Measurements from ENCODE around the gene PRKCB. TPM values are rescaled to one million over a fixed set of nuclear protein-coding genes. Genes with fewer than 3 reads are reported as not detected.
"Not testable (repeated sequence)": the region's sequence is repeated elsewhere in the genome, so short reads cannot be mapped to it uniquely, and the experiment has no call there.

The PRKCB gene
- total RNA-seq, 2 experiments from 2014 or later, result 77.8 to 81.0 TPM

GRCh38 chr16:24102209-24102660 lies 266.5 kb downstream of the PRKCB start:
- Mint-ChIP-seq H3K4me3 (no peak overlapping the region), H3K36me3 (ENCODE audit: low read depth) (peaks cover 14% of the 10 kb centered on the region), H3K9me3 (peaks cover 4% of the 10 kb centered on the region), H3K4me1 (no peaks in the 10 kb centered on the region), H3K27me3 (no peaks in the 10 kb centered on the region), H3K27ac (no peak overlapping the region)
- CTCF ChIA-PET, result no interaction called here
- POLR2A ChIA-PET, result no interaction called here
- DNase-seq, result no peak

- not testable (repeated sequence) for H3K9me3 Mint-ChIP-seq
Measured at GRCh38 chr16:24105471-24105870, 269.7 kb downstream of the PRKCB start.

DNA sequence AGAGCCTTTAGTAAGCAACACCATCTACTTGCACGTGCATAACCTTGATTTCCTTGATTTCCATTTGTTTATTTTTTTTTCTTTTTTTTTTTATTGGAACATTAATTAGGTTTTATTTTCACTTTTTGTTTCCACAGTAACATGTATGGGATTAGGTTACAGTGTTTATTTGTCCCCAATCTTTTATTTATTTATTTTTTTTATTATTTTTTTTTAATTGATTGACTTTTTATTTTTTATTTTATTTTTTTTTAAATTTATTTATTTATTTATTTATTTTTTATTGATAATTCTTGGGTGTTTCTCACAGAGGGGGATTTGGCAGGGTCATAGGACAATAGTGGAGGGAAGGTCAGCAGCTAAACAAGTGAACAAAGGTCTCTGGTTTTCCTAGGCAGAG lies 272.3 kb downstream of the PRKCB start:
- H3K9me3 Mint-ChIP-seq, CTCF ChIA-PET, H3K27ac Mint-ChIP-seq, DNase-seq, H3K4me1 Mint-ChIP-seq, POLR2A ChIA-PET, H3K4me3 Mint-ChIP-seq, H3K27me3 Mint-ChIP-seq: not testable (repeated sequence)
- peaks cover 14% of the 10 kb centered on the region for H3K36me3 Mint-ChIP-seq (ENCODE audit: low read depth)

More at GRCh38 chr16:24105471-24105870, 269.7 kb downstream of the PRKCB start:
- H3K27me3 Mint-ChIP-seq, DNase-seq, POLR2A ChIA-PET, H3K4me3 Mint-ChIP-seq, CTCF ChIA-PET, H3K27ac Mint-ChIP-seq, H3K4me1 Mint-ChIP-seq: not testable (repeated sequence)
- peaks cover 11% of the 10 kb centered on the region for H3K36me3 Mint-ChIP-seq (ENCODE audit: low read depth)

GRCh38 chr16:24111724-24112302 lies 276.0 kb downstream of the PRKCB start:
- Mint-ChIP-seq H3K27ac (no peak overlapping the region), H3K36me3 (ENCODE audit: low read depth) (peaks cover 16% of the 10 kb centered on the region), H3K4me1 (no peaks in the 10 kb centered on the region), H3K9me3 (no peaks in the 10 kb centered on the region), H3K27me3 (no peaks in the 10 kb centered on the region), H3K4me3 (no peak overlapping the region)
- DNase-seq, result no peak
- ChIA-PET POLR2A (no interaction called here), CTCF (no interaction called here)

DNA sequence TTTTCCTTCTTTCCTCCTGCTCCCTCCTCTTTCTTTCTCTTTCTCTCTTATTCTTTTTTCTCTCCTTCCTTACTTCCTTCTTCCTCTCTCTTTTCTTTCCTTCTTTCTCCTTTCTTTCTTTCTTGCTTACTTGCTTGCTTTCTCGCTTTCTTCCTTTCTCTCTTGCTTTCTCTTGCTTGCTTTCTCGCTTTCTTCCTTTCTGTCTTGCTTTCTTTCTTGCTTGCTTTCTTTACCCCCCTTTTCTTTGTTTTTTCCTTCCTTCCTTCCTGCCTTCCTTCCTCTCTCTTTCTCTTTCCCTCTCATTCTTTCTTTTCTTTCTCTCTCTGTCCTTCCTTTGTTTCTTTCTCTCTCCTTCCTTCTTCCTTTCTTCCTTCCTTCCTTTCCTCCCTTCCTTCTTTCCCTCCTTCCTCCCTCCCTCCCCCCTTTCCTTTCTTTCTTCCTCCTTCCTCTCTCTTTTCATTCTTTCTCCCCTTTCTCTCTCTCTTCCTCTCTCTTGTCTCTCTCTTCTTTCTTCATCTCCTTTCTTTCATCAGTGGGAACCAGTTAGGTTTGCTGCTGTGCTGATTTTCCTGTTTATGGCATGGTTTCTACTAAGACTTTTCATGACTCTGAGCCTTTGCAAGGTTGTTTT lies 277.4 kb downstream of the PRKCB start:
- no peak overlapping the region for H3K4me3 Mint-ChIP-seq
- H3K36me3 Mint-ChIP-seq (ENCODE audit: low read depth), result peaks cover 16% of the 10 kb centered on the region
- CTCF ChIA-PET, result no interaction called here
- no peaks in the 10 kb centered on the region for H3K4me1 Mint-ChIP-seq
- no peak for DNase-seq
- no peaks in the 10 kb centered on the region for H3K9me3 Mint-ChIP-seq
- H3K27ac Mint-ChIP-seq, result no peak overlapping the region
- POLR2A ChIA-PET, result no interaction called here
- H3K27me3 Mint-ChIP-seq, result no peaks in the 10 kb centered on the region

DNA sequence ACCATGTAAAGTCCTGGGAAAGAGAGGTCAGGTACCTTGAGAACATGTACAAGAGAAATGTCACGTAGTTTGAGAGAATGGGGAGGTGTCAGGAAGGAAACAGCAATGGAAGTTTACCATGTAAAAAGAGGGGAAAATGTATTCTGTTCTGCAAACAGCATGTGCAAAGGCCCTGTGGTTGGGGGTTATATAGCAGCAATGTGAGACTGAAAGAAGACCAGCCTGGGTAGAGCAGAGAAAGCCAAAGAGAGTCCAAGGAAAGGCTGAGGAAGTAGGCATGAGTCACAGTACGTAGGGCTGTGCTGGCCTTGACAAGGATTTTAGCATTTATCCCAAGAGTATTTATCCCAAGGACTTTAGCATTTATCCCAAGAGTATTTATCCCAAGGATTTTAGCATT lies 279.1 kb downstream of the PRKCB start:
- H3K27ac Mint-ChIP-seq, result no peak overlapping the region
- CTCF ChIA-PET, result no interaction called here
- no peak for DNase-seq
- H3K27me3 Mint-ChIP-seq, result no peaks in the 10 kb centered on the region
- no peaks in the 10 kb centered on the region for H3K4me1 Mint-ChIP-seq
- no peak overlapping the region for H3K4me3 Mint-ChIP-seq
- POLR2A ChIA-PET, result no interaction called here
- peaks cover 18% of the 10 kb centered on the region for H3K36me3 Mint-ChIP-seq (ENCODE audit: low read depth)
- H3K9me3 Mint-ChIP-seq, result no peaks in the 10 kb centered on the region

- no peaks in the 10 kb centered on the region for H3K9me3 Mint-ChIP-seq
- CTCF ChIA-PET, result no interaction called here
- no peaks in the 10 kb centered on the region for H3K27me3 Mint-ChIP-seq
- peaks cover 21% of the 10 kb centered on the region for H3K36me3 Mint-ChIP-seq (ENCODE audit: low read depth)
- H3K4me1 Mint-ChIP-seq, result no peaks in the 10 kb centered on the region
- POLR2A ChIA-PET, result no interaction called here
- DNase-seq, result no peak
- H3K4me3 Mint-ChIP-seq, result no peak overlapping the region
- no peak overlapping the region for H3K27ac Mint-ChIP-seq
Measured at GRCh38 chr16:24116046-24116776, 280.4 kb downstream of the PRKCB start.

DNA sequence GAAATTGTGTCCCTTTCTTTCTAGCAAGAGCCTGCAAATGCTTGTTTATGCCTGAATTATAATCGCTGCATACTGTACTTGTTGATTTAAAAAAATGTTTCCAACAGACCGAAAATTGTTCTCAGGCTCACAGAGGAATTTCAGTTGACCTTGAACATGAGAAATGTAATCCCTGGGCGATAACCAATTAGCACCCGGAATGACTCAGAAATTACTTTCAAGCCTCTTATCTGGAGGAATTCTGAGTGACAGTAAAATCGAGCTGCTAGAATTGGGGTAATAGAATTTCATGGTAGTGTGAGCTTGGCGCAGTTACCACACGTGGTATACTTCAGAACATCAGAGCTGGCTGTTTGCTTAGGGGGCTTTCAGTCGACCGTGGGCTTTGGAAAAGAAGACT lies 281.2 kb downstream of the PRKCB start:
- H3K27ac Mint-ChIP-seq, result no peak overlapping the region
- no peaks in the 10 kb centered on the region for H3K4me1 Mint-ChIP-seq
- H3K27me3 Mint-ChIP-seq, result no peaks in the 10 kb centered on the region
- DNase-seq, result no peak
- H3K9me3 Mint-ChIP-seq, result no peaks in the 10 kb centered on the region
- H3K4me3 Mint-ChIP-seq, result no peak overlapping the region
- peaks cover 22% of the 10 kb centered on the region for H3K36me3 Mint-ChIP-seq (ENCODE audit: low read depth)
- ChIA-PET CTCF (interaction anchor here (1.2 kb wide), 1 partner anchor 46 kb away, joined by 3 read pairs; no protein-coding TSS in a partner anchor), POLR2A (no interaction called here)

GRCh38 chr16:24117680-24118079 lies 281.9 kb downstream of the PRKCB start:
- Mint-ChIP-seq H3K4me3 (no peak overlapping the region), H3K27me3 (no peaks in the 10 kb centered on the region), H3K27ac (no peak overlapping the region), H3K9me3 (no peaks in the 10 kb centered on the region), H3K36me3 (ENCODE audit: low read depth) (peaks cover 22% of the 10 kb centered on the region), H3K4me1 (no peaks in the 10 kb centered on the region)
- no peak for DNase-seq
- ChIA-PET CTCF (interaction anchor here (0.6 to 1.2 kb wide), 2 partner anchors 47 to 1737 kb away, joined by 3 to 5 read pairs; no protein-coding TSS in a partner anchor), POLR2A (no interaction called here)

DNA sequence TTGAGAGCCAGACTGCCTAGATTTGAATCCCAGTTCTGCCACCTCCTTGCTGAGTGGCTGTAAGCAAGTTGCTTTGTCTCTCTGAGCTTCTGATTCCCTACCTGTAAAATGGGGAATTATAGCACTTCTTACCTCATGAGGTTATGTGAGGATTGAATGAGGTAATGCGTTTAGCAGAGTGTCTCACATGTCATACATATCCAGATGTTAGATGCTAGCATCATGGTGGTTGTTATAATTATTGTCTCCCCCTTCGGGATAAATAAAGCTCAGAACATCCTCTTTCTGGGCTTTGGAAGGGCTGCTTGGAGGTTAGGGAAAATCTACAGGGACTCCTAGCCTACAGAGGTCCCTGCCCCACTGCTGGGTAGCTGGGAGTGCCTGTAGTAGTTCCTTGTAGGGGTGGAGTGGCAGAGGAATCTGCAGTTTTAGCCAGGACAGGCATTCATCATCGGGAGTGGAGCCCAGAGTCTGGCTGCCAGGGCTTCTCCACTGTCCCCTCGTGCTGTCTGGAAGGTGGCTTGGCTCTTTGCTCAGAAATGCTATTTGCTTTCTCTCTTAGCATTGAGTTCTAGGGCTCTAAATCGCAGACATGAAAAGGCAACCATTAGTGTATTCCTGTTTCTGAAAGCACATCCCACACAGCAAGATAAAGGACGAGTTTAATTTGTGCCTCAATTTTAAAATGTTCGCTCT lies 282.5 kb downstream of the PRKCB start:
- H3K9me3 Mint-ChIP-seq, result no peaks in the 10 kb centered on the region
- DNase-seq, result no peak
- peaks cover 24% of the 10 kb centered on the region for H3K36me3 Mint-ChIP-seq (ENCODE audit: low read depth)
- H3K27ac Mint-ChIP-seq, result no peak overlapping the region
- CTCF ChIA-PET, result interaction anchor here (0.6 to 1.2 kb wide), 2 partner anchors 47 to 1738 kb away, joined by 3 to 5 read pairs; no protein-coding TSS in a partner anchor
- POLR2A ChIA-PET, result no interaction called here
- no peak overlapping the region for H3K4me3 Mint-ChIP-seq
- peaks cover 1% of the 10 kb centered on the region for H3K4me1 Mint-ChIP-seq
- H3K27me3 Mint-ChIP-seq, result no peaks in the 10 kb centered on the region

GRCh38 chr16:24119807-24120206 lies 284.0 kb downstream of the PRKCB start:
- Mint-ChIP-seq H3K9me3 (no peaks in the 10 kb centered on the region), H3K36me3 (ENCODE audit: low read depth) (peaks cover 34% of the 10 kb centered on the region), H3K4me3 (no peak overlapping the region), H3K27me3 (no peaks in the 10 kb centered on the region), H3K4me1 (peaks cover 1% of the 10 kb centered on the region), H3K27ac (no peak overlapping the region)
- no peak for DNase-seq
- CTCF ChIA-PET, result no interaction called here
- POLR2A ChIA-PET, result no interaction called here

- Mint-ChIP-seq H3K36me3 (ENCODE audit: low read depth) (peaks cover 41% of the 10 kb centered on the region), H3K27ac (no peak overlapping the region), H3K27me3 (no peaks in the 10 kb centered on the region), H3K9me3 (no peaks in the 10 kb centered on the region), H3K4me1 (peaks cover 3% of the 10 kb centered on the region), H3K4me3 (no peak overlapping the region)
- CTCF ChIA-PET, result interaction anchor here (1.1 kb wide), 1 partner anchor 8 kb away, joined by 3 read pairs; no protein-coding TSS in a partner anchor
- DNase-seq, result no peak
- POLR2A ChIA-PET, result no interaction called here
Measured at GRCh38 chr16:24123275-24123674, 287.5 kb downstream of the PRKCB start.

DNA sequence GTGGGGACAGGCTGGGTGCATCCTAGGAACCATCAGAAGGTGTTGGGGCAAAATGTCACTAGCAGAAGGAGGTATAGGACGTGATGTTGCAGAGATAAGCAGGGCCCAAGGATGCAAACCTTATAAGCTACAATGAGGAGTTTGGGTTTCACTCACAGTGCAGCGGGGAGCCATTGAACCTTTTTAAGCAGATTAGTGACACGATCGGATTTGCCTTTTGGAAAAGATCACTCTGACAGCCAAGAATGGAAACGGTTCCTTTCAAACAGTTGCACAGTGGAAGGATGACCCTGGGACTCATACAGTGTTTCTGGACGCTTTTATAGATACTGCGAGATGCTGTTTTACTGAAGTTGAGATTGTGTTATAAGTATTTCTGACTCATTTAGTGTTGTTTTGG lies 288.5 kb downstream of the PRKCB start:
- Mint-ChIP-seq H3K4me3 (no peak overlapping the region), H3K27me3 (no peaks in the 10 kb centered on the region), H3K27ac (no peak overlapping the region), H3K36me3 (ENCODE audit: low read depth) (peaks cover 41% of the 10 kb centered on the region), H3K4me1 (peaks cover 3% of the 10 kb centered on the region), H3K9me3 (no peaks in the 10 kb centered on the region)
- POLR2A ChIA-PET, result no interaction called here
- no peak for DNase-seq
- CTCF ChIA-PET, result interaction anchor here (1.3 kb wide), 1 partner anchor 28 kb away, joined by 3 read pairs; no protein-coding TSS in a partner anchor

All from activated CD4-positive, alpha-beta T cell treated with anti-CD3 and anti-CD28 coated beads, Interleukin-2, amount 10 ng/mL, durations not matched to agents 7 days and 5 days (primary cell).